Stimulated activated naive CD4-positive, alpha-beta T cell (primary cell): ENCODE measurements around the gene TRAF7.

ENCODE experiments used
- DNase-seq, 6 experiments: peaks; one replicate each; lab custom pipeline; 2025; lab: John Stamatoyannopoulos, UW

The TRAF7 gene

GRCh38 chr16:2183671-2184070 is 28.1 kb downstream of the TRAF7 start:
- DNase-seq, result peak in 1 of 6 experiments; percentile 5

DNA sequence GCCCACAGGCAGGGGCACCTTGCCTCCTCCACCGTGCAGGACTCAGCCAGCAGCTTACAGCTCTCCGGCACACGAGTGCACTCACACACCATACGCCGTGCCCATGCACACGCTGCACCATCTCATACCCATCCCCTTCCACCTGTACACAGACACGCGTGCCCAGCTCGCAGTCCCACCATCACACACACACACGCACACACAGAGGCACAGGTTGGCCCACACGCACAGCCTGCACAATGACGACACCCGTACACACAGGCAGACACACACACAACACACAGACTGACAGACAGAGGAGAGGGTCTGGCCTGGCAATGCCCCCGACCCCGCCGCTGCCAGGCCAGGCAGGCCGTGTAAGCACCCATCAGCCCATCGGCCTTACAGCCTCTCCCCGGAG is 28.8 kb downstream of the TRAF7 start:
- DNase-seq, result no peak

- no peak for DNase-seq
Measured at GRCh38 chr16:2184962-2185361, 29.4 kb downstream of the TRAF7 start.

DNA sequence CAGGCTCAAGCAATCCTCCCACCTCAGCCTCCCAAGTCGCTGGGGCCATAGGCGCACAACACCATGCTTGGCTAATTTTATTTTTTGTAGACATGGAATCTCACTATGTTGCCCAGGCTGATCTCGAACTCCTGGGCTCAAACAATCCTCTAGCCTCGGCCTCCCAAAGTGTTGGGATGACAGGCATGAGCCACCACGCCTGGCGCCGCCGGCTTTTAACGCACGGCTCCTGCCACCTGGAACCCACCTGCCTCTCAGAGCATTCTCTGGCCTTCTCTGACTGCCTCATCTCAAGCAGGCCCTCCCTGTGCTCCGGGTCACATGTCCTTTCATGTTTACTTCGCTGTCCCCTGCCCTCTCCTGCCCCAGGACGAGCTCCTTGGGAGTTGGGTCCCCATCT is 30.5 kb downstream of the TRAF7 start:
- no peak for DNase-seq

GRCh38 chr16:2186505-2186904 is 30.9 kb downstream of the TRAF7 start:
- no peak for DNase-seq

DNA sequence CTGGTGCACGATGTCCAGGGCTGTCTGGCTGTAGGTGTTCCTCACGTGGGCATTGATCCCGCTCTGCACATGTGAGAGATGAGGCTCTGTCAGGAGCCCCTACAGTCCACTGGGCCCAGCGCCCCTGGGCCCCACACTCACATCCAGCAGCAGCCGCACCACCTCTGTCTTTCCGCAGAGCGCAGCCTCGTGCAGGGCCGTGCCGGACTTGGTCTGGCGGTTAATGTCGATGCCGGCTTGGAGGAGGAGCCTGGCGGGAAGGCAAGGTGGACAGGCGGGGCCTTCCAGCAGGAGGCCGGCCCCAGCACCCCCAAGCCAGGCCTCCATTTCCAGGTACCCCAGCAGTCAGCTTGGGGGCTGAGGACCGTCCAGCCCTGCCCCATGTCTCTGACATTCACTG is 31.6 kb downstream of the TRAF7 start:
- no peak for DNase-seq

- DNase-seq, result no peak
Measured at GRCh38 chr16:2188395-2188794, 32.8 kb downstream of the TRAF7 start.

DNA sequence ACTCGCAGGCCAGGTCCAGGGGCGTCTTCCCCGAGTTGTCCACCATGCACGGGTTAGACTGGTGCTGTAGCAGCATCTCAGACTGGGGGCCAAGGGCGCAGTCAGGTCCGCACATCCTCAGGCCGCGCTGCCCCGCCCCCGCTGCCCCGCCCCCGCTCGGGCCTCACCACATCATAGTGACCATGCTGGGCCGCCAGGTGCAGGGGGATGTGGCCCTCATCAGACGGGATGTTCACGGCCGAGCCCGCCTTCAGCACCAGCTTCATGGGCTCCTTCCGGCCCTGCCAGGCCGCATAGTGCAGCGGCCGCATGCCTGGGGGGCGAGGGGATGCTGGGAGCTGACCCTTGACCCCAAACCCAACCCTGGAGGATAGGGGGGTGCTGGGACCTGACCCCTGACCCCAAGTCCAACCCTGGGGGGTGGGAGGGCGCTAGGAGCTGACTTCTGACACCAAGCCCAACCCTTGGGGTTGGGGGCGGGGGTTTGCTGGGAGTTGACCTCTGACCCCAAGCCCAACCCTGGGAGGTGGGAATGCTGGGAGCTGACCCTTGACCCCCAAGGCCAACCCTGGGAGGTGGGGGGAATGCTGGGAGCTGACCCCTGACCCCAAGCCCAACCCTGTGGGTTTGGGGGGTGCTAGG is 33.8 kb downstream of the TRAF7 start:
- DNase-seq, result no peak

DNA sequence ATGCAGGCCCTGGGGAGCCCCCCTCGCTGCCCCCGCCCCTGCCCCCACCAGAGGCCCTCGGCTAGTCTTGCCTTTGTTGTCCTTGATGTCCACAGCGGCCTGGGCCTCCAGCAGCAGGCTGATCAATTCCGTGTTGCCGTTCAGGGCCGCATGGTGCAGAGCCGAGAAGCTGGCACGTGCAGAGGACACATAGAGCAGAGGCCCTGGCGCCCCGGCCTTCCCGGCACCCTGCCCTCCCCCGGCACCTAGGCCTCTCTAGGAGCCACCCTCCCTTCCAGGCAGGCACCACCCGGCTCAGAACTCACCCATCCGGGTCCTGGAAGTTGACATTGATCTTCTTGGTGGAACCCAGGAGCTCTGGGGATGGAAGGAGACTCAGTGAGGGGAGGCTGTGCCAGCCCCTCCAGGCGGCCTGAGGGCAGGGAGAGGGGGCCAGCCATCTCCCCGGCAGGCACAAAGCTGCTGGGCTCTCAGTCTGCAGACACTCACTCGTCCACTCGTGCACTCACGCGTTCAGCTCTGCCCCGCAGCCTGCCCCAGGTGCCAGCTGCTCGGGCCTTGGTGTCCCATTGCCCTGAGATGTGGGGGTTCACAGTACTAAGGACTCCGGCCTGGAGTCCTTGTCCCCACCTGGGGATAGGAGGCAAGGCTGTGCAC is 34.5 kb downstream of the TRAF7 start:
- no peak for DNase-seq

- DNase-seq, result no peak
Measured at GRCh38 chr16:2190659-2191445, 35.3 kb downstream of the TRAF7 start.

- DNase-seq, result no peak
Measured at GRCh38 chr16:2191446-2191706, 35.8 kb downstream of the TRAF7 start.

GRCh38 chr16:2194166-2194834 is 38.7 kb downstream of the TRAF7 start:
- no peak for DNase-seq

GRCh38 chr16:2194852-2195321 is 39.3 kb downstream of the TRAF7 start:
- peak; percentile 28 to 60 (median 34) for DNase-seq

- DNase-seq, result peak in 1 of 6 experiments; percentile 39
Measured at GRCh38 chr16:2195322-2196161, 40.0 kb downstream of the TRAF7 start.

DNA sequence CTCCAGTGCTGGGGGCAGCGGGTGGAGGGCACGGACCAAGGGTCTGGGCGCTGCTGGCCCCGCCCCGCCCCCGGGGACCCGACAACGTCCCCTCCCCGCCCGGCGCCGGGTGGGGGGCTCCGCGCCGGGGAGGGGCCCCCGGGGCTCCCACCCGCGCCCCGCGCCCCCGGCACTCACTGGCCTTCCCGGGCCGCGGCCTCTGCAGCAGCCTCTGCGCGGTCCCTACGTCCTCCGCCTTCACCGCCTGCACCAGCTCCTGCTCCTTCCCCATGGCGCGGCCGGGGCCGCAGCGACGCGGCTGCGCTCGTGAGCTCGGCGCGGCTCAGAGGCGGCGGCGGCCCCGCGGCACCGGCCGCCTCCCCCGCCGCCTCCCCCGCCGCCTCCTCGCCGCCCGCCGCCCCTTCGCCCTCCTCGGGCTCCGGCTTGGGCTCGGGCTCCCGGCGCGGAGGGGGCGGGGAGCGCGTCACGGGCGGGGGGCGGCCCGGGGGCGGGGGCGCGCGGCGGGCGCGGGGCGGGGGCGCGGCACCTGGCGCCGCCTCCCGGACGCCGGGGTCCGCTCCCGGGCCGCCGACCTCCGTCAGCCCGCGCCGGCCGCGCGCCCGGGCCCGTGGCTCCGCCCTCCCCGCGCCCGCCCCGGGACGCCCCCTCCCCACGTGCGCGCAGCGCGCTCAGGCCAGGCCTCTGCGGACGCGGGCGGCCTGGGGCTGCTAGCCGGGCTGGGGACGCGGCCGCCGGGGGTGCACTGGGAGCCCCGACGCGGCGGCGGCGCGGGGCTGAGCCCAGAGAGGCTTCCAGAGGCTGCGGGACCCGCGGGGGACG is 40.8 kb downstream of the TRAF7 start, which contains the start of gene CASKIN1:
Gene CASKIN1, minus strand, starts transcription at position 444 of the 819 bp plus-strand sequence. Its CDS starts 173 bp downstream, at position 271.
- peak in 1 of 6 experiments; percentile 18 for DNase-seq

GRCh38 chr16:2196981-2197511 is 41.5 kb downstream of the TRAF7 start:
- no peak for DNase-seq

DNA sequence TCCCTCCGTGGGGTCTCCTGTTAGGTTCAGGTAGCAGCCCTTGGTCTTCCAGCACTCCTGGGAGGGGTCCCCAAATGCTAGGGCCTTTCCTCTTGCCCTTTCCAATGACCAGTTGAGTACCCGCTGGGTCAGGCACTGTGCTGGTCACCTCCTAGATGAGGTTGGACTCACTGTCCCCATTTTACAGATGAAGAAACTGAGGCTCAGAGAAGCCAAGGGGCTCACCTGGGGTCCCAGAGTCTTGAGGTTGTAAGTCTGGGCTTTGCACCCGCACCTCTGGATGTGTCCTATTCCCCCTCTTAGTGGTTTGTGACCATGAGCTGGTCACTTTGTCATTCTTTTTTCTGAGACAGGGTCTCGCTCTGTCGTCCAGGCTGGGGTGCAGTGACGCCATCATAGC is 42.2 kb downstream of the TRAF7 start:
- no peak for DNase-seq

DNA sequence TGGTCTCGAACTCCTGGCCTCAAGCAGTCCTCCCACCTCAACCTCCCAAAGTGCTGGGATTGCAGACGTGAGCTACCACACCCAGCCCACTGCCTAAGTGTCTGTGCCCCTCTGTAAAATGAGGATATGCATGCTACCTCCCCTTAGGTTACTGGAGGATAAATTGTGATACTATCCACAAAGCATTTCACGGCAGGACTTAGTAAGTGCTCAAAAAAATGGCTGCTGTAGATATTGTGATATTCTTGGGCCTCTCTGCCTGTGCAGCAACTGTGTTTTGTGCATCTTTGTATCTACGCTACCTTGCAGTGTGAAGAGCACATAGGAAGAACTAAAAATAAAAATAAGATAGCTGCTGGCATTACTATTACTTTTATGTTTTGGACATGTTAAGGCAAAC is 42.7 kb downstream of the TRAF7 start:
- no peak for DNase-seq

GRCh38 chr16:2199095-2199494 is 43.5 kb downstream of the TRAF7 start:
- DNase-seq, result no peak

GRCh38 chr16:2199621-2200139 is 44.1 kb downstream of the TRAF7 start:
- no peak for DNase-seq
